ENCODE data around the gene PARP8. TPM values are rescaled to one million over a fixed set of nuclear protein-coding genes. Genes with fewer than 3 reads are reported as not detected.

The PARP8 gene
- total RNA-seq, 1 donor from 2014 or later, result 48.4 TPM

GRCh38 chr5:50822761-50823160 lies 156.3 kb downstream of the PARP8 start:
- no peak for TF ChIP-seq POLR2A (IDR thresholded peaks at IDR 0.05)
- no peak for TF ChIP-seq CTCF (IDR thresholded peaks at IDR 0.05)
- TF ChIP-seq POLR2AphosphoS5 (IDR thresholded peaks at IDR 0.05; ENCODE audit: insufficient read depth in 1 of 2, low read depth in 1 of 2), result no peak
- no peak overlapping the region for H3K4me3 ChIP-seq
- peaks cover 0 to 21% of the 10 kb centered on the region in 2 donors for H3K36me3 ChIP-seq

GRCh38 chr5:50823568-50823967 lies 157.1 kb downstream of the PARP8 start:
- intact Hi-C loops (cut with DNase I), result no loop called here
- no peaks in the 10 kb centered on the region for H3K9me3 ChIP-seq
- H3K27me3 ChIP-seq, result no peaks in the 10 kb centered on the region
- no peak for DNase-seq (ENCODE audit: extremely low spot score in 2 of 2)
- H3K4me3 ChIP-seq, result no peak overlapping the region
- no peaks in the 10 kb centered on the region for H3K4me1 ChIP-seq
- peaks cover 0 to 27% of the 10 kb centered on the region in 2 donors for H3K36me3 ChIP-seq
- H3K27ac ChIP-seq, result no peak overlapping the region
- no peak for TF ChIP-seq CTCF (IDR thresholded peaks at IDR 0.05)
- no peak for TF ChIP-seq POLR2A (IDR thresholded peaks at IDR 0.05)
- TF ChIP-seq POLR2AphosphoS5 (IDR thresholded peaks at IDR 0.05; ENCODE audit: insufficient read depth in 1 of 2, low read depth in 1 of 2), result no peak

More at GRCh38 chr5:50822761-50823160, 156.3 kb downstream of the PARP8 start:
- intact Hi-C loops (cut with DNase I), result no loop called here
- Histone ChIP-seq H3K9me3 (no peaks in the 10 kb centered on the region), H3K27ac (no peak overlapping the region), H3K27me3 (no peaks in the 10 kb centered on the region), H3K4me1 (no peaks in the 10 kb centered on the region)
- no peak for DNase-seq (ENCODE audit: extremely low spot score in 2 of 2)

GRCh38 chr5:50824109-50824508 lies 157.7 kb downstream of the PARP8 start:
- DNase-seq (ENCODE audit: extremely low spot score in 2 of 2), result no peak
- no peak for TF ChIP-seq POLR2A (IDR thresholded peaks at IDR 0.05)
- no peaks in the 10 kb centered on the region for H3K4me1 ChIP-seq
- intact Hi-C loops (cut with DNase I), result no loop called here
- H3K4me3 ChIP-seq, result no peak overlapping the region
- H3K36me3 ChIP-seq, result peaks cover 0 to 32% of the 10 kb centered on the region in 2 donors
- no peak overlapping the region for H3K27ac ChIP-seq
- no peaks in the 10 kb centered on the region for H3K27me3 ChIP-seq
- no peaks in the 10 kb centered on the region for H3K9me3 ChIP-seq

- TF ChIP-seq POLR2AphosphoS5 (IDR thresholded peaks at IDR 0.05; ENCODE audit: insufficient read depth in 1 of 2, low read depth in 1 of 2), result no peak
- DNase-seq (ENCODE audit: extremely low spot score in 2 of 2), result no peak
- no peaks in the 10 kb centered on the region for H3K27me3 ChIP-seq
- H3K9me3 ChIP-seq, result no peaks in the 10 kb centered on the region
- no peak overlapping the region for H3K27ac ChIP-seq
- peaks cover 0 to 31% of the 10 kb centered on the region in 2 donors for H3K36me3 ChIP-seq
- intact Hi-C loops (cut with DNase I), result no loop called here
- no peaks in the 10 kb centered on the region for H3K4me1 ChIP-seq
- no peak overlapping the region for H3K4me3 ChIP-seq
Measured at GRCh38 chr5:50827516-50828247, 161.2 kb downstream of the PARP8 start.

- no peaks in the 10 kb centered on the region for H3K9me3 ChIP-seq
- no peak overlapping the region for H3K27ac ChIP-seq
- peaks cover 0 to 21% of the 10 kb centered on the region in 2 donors for H3K36me3 ChIP-seq
- intact Hi-C loops (cut with DNase I), result no loop called here
- no peak overlapping the region for H3K4me3 ChIP-seq
- H3K27me3 ChIP-seq, result no peaks in the 10 kb centered on the region
- DNase-seq (ENCODE audit: extremely low spot score in 2 of 2), result no peak
- TF ChIP-seq POLR2AphosphoS5 (IDR thresholded peaks at IDR 0.05; ENCODE audit: insufficient read depth in 1 of 2, low read depth in 1 of 2), result no peak
- TF ChIP-seq POLR2A (IDR thresholded peaks at IDR 0.05), result no peak
- TF ChIP-seq CTCF (IDR thresholded peaks at IDR 0.05), result no peak
- no peaks in the 10 kb centered on the region for H3K4me1 ChIP-seq
Measured at GRCh38 chr5:50829023-50829422, 162.6 kb downstream of the PARP8 start.

GRCh38 chr5:50832657-50833284 lies 166.3 kb downstream of the PARP8 start:
- no peak overlapping the region for H3K4me3 ChIP-seq
- H3K36me3 ChIP-seq, result peaks cover 0 to 29% of the 10 kb centered on the region in 2 donors
- TF ChIP-seq POLR2A (IDR thresholded peaks at IDR 0.05), result no peak
- TF ChIP-seq CTCF (IDR thresholded peaks at IDR 0.05), result no peak
- TF ChIP-seq POLR2AphosphoS5 (IDR thresholded peaks at IDR 0.05; ENCODE audit: insufficient read depth in 1 of 2, low read depth in 1 of 2), result no peak
- H3K27me3 ChIP-seq, result no peaks in the 10 kb centered on the region
- H3K27ac ChIP-seq, result no peak overlapping the region
- intact Hi-C loops (cut with DNase I), result no loop called here
- no peak for DNase-seq (ENCODE audit: extremely low spot score in 2 of 2)
- no peaks in the 10 kb centered on the region for H3K9me3 ChIP-seq
- H3K4me1 ChIP-seq, result no peaks in the 10 kb centered on the region
